Measurements from ENCODE around the gene MMP3.

MMP3 gene

GRCh38 chr11:102788334-102788995, 54.9 kb downstream of the MMP3 start:
- no peak for DNase-seq
